Effector memory CD4-positive, alpha-beta T cell (primary cell): ENCODE results near the gene ACOT12.
"Not testable (repeated sequence)": the region's sequence is repeated elsewhere in the genome, so short reads cannot be mapped to it uniquely, and the experiment has no call there.

ENCODE experiments used
- DNase-seq, 3 donors: peaks; one replicate each; pipeline ENCODE4 v3.0.0-alpha.2; 2020
- H3K27ac ChIP-seq: 2 replicates; pipeline ENCODE4 v1.7.0; 2013; ENCODE audit warnings: mild to moderate bottlenecking, low read length, moderate library complexity; ENCODE audit not compliant: insufficient read depth, poor library complexity, severe bottlenecking
- H3K27me3 ChIP-seq: replicated peaks from 2 replicates; pipeline ENCODE4 v1.7.0; 2013; ENCODE audit warnings: mild to moderate bottlenecking, low read length; ENCODE audit not compliant: insufficient read depth, control insufficient read depth, poor library complexity, severe bottlenecking
- H3K36me3 ChIP-seq: 2 replicates; pipeline ENCODE4 v1.7.0; 2013; ENCODE audit warnings: mild to moderate bottlenecking, low read length, moderate library complexity; ENCODE audit not compliant: control insufficient read depth, insufficient read depth
- H3K4me1 ChIP-seq: 2 replicates; pipeline ENCODE4 v1.7.0; 2013; ENCODE audit warnings: low read length, mild to moderate bottlenecking; ENCODE audit not compliant: control insufficient read depth, insufficient read depth, poor library complexity, severe bottlenecking
- H3K4me3 ChIP-seq: 2 replicates; pipeline ENCODE4 v1.7.0; 2013; ENCODE audit warnings: low read length, low read depth, mild to moderate bottlenecking; ENCODE audit not compliant: insufficient read depth, poor library complexity, severe bottlenecking
- H3K9me3 ChIP-seq: 2 replicates; pipeline ENCODE4 v1.7.0; 2013; ENCODE audit warnings: mild to moderate bottlenecking, low read length, moderate library complexity; ENCODE audit not compliant: control insufficient read depth

Gene ACOT12

GRCh38 chr5:81302596-81302995 lies 91.3 kb downstream of the ACOT12 start:
- Histone ChIP-seq H3K27me3 (no peaks in the 10 kb centered on the region), H3K4me3 (peak overlapping the region; percentile 97), H3K9me3 (no peaks in the 10 kb centered on the region), H3K27ac (no peak overlapping the region), H3K36me3 (peaks cover 4% of the 10 kb centered on the region), H3K4me1 (peaks cover 20% of the 10 kb centered on the region)
- DNase-seq: no peak

DNA sequence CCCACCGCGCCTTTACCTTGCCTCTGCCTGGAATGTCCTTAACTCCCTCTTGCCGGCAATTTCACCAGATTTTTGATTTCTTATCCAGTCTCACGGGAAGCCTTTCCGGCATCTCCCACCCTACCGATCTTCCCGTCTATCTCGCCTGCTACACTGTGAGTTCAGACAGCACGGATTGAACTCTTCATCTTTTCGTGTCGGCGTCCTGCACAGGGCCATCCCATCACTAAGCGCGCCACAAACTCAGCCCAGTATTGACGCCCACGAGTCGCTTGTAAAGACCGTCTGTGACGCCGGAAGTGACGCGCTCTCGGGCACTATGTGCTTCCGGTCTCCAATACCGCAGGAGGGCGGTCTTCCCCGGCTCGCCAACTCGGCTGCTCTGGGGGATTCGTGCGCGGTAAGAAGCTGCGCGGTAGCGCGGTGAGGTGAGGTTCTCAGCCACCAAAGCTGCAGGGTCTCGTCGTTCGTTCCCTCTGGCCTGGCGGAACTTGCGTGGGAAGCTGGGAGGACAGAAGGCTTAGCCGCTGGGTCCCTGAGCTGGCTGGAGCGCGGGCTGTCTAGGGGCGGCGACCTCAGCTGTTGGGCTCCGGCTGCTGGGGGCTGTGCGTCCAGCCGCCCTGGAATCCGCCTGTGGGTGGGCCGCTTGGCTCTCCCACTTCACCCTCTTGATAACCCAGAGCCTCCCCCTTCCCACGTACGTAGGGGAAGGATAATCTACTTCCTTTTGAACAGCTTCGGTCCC lies 92.5 kb downstream of the ACOT12 start, which contains the start of gene ZCCHC9:
TSS of gene ZCCHC9 (plus strand) at position 317 of the 745 bp plus-strand sequence. CDS start 3,171 bp downstream, outside the sequence.
- H3K4me1 ChIP-seq: peaks cover 20% of the 10 kb centered on the region
- DNase-seq: peak; percentile 83 to 87 (median 86)
- peak within 1 kb of the TSS; percentile 97 for H3K4me3 ChIP-seq
- no peaks in the 10 kb centered on the region for H3K27me3 ChIP-seq
- peak within 1 kb of the TSS; percentile 78 for H3K27ac ChIP-seq
- no peaks in the 10 kb centered on the region for H3K9me3 ChIP-seq
- peaks cover 4% of the 10 kb centered on the region for H3K36me3 ChIP-seq

DNA sequence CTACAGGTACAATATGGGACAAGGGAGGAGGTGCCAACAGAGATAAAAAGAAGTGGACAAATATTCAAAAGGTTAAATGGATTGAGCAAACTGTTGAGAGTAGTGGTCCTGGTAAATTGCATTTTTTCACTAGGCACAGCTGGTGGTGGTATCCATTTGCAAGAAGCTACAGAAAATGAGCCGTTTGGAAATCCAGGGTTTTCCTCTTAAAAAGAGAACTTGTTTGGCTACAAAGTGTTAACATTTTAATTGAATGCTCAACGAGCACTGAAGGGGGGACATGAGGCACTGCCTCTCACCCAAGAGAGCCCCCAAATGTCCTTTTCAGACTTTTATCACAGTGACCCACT lies 93.0 kb downstream of the ACOT12 start:
- peaks cover 4% of the 10 kb centered on the region for H3K36me3 ChIP-seq
- H3K27me3 ChIP-seq: no peaks in the 10 kb centered on the region
- H3K9me3 ChIP-seq: no peaks in the 10 kb centered on the region
- H3K27ac ChIP-seq: peak overlapping the region; percentile 78
- DNase-seq: no peak
- H3K4me3 ChIP-seq: peak overlapping the region; percentile 97
- peaks cover 20% of the 10 kb centered on the region for H3K4me1 ChIP-seq

GRCh38 chr5:81297531-81297930 lies 96.4 kb downstream of the ACOT12 start:
- Histone ChIP-seq H3K36me3 (no peaks in the 10 kb centered on the region), H3K4me1 (peaks cover 20% of the 10 kb centered on the region), H3K9me3 (no peaks in the 10 kb centered on the region), H3K27ac (no peak overlapping the region), H3K27me3 (no peaks in the 10 kb centered on the region), H3K4me3 (no peak overlapping the region)
- DNase-seq: no peak

DNA sequence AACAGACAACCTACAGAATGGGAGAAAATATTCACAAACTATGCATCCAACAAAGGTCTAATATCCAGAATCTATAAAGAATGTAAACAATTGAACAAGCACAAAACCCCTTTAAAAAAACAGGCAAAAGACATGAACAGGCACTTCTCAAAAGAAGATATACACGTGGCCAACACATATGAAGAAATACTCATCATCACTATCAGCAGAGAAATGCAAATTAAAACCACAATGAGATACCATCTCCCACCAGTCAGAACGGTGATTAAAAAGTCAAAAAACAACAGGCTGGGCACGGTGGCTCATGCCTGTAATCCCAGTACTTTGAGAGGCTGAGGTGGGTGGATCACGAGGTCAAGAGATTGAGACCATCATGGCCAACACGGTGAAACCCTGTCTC lies 99.9 kb downstream of the ACOT12 start:
- H3K27ac ChIP-seq, H3K9me3 ChIP-seq, H3K4me1 ChIP-seq, H3K4me3 ChIP-seq, H3K27me3 ChIP-seq, DNase-seq, H3K36me3 ChIP-seq: not testable (repeated sequence)

DNA sequence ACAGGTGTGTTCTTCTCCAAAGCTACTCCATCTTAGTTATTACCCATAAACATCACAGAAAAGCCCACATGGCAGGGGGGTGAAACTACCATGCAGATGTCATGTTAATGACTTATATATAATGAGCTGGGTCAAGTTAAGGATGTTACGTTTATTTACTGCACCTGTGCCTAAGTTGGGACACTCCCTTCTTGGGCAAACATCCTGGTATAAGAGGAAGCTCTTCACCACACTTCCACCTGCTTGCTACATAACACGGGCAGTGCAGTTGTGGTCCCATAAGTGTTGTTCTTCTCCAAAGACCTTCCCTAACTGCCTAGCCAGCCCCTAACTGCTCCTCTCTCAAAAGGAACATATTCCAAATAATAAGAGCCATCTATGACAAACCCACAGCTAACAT lies 101.8 kb downstream of the ACOT12 start:
- no peak overlapping the region for H3K27ac ChIP-seq
- H3K9me3 ChIP-seq: no peaks in the 10 kb centered on the region
- no peaks in the 10 kb centered on the region for H3K4me1 ChIP-seq
- DNase-seq: no peak
- H3K4me3 ChIP-seq: no peak overlapping the region
- no peaks in the 10 kb centered on the region for H3K27me3 ChIP-seq
- no peaks in the 10 kb centered on the region for H3K36me3 ChIP-seq

DNA sequence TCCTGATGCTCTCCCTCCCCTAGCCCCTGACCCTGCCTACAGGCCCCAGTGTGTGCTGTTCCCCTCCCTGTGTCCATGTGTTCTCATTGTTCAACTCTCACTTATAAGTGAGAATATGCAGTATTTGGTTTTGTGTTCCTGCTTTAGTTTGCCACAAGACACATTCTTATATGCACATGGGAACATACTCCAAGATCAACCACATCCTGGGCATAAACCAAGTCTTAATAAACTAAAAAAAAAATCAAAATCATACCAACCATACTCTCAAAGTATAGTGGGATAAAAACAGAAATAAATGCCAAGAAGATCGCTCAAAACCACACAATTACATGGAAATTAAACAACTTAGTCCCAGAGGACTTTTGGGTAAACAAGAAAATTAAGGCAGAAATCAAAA lies 103.8 kb downstream of the ACOT12 start:
- no peaks in the 10 kb centered on the region for H3K36me3 ChIP-seq
- H3K9me3 ChIP-seq: no peaks in the 10 kb centered on the region
- no peaks in the 10 kb centered on the region for H3K4me1 ChIP-seq
- no peak overlapping the region for H3K4me3 ChIP-seq
- H3K27me3 ChIP-seq: no peaks in the 10 kb centered on the region
- H3K27ac ChIP-seq: no peak overlapping the region
- no peak for DNase-seq

DNA sequence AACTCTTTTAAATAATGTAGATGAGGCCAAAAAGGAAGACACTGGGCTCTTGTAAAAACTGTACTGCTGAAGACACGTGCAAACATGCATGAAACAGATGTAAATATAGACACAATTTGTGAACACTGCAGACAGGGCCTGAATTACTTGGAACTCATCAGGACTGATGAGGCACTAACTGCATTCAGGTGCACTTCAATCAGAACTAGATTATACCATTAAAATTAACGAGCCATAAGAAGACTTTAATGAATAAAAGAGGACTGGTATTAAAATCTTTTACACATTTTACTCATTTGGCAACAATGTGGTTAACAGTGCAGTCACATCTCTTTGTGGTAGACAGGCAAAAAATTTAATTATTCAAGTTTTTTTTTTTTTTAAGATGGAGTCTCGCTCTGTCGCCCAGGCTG lies 105.9 kb downstream of the ACOT12 start:
- H3K36me3 ChIP-seq: no peaks in the 10 kb centered on the region
- no peaks in the 10 kb centered on the region for H3K9me3 ChIP-seq
- no peak overlapping the region for H3K4me3 ChIP-seq
- H3K27me3 ChIP-seq: no peaks in the 10 kb centered on the region
- no peaks in the 10 kb centered on the region for H3K4me1 ChIP-seq
- H3K27ac ChIP-seq: no peak overlapping the region
- no peak for DNase-seq

DNA sequence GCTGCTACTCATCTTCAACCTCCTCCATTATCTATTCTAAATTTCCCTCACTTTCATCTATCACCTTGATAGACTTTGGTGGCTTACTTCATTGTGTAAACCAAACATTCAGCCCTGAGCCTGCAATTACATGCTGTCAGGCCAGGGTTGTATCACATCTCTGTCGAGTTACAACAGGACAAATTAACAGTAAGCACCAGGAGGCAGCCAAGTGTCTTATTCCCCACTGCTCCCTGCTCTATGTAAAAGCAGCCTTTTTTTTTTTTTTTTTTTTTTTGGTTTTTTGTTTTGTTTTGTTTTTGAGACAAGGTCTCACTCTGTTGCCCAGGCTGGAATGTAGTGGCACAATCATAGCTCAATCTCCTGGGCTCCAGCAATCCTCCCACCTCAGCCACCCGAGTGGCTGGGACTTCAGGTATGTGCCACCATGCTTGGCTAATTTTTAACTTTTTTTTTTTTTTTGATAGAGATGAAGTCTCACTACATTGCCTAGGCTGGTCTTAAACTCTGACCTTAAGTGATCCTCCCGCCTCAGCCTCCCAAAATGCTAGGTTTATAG lies 107.8 kb downstream of the ACOT12 start:
- no peaks in the 10 kb centered on the region for H3K27me3 ChIP-seq
- no peaks in the 10 kb centered on the region for H3K4me1 ChIP-seq
- no peak overlapping the region for H3K4me3 ChIP-seq
- H3K36me3 ChIP-seq: no peaks in the 10 kb centered on the region
- no peaks in the 10 kb centered on the region for H3K9me3 ChIP-seq
- DNase-seq: no peak
- no peak overlapping the region for H3K27ac ChIP-seq

DNA sequence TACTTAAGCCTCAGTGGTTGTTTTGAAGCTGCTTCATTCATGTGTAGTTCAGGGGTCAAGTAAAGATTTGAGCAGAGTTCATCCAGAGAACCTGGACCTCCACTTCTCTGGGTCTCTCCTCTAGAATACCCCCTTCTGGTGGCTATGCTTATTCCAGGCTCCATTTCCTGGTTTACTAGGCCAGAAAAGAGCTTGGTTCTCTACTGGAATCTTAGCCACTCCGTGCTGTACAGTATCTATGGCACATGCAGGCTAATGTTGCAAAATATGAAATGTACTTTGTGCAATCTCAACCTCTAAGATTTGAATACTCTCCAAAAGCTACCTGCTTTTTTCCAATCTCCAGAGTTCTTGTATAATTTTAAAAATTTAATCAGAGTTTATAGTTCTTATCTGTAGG lies 110.0 kb downstream of the ACOT12 start:
- no peaks in the 10 kb centered on the region for H3K9me3 ChIP-seq
- H3K36me3 ChIP-seq: no peaks in the 10 kb centered on the region
- no peak overlapping the region for H3K4me3 ChIP-seq
- no peaks in the 10 kb centered on the region for H3K4me1 ChIP-seq
- no peak overlapping the region for H3K27ac ChIP-seq
- H3K27me3 ChIP-seq: no peaks in the 10 kb centered on the region
- no peak for DNase-seq
